Left renal pelvis (tissue), 4 donors: ENCODE results near the gene METTL24. TPM values are rescaled to one million over a fixed set of nuclear protein-coding genes. Genes with fewer than 3 reads are reported as not detected.

Source experiments
- DNase-seq, 4 donors: peaks; one replicate each; pipeline ENCODE4 v3.0.0-alpha.2; 2013; ENCODE audit warnings: low read depth in 4 of 4, low spot score in 3 of 4
- polyA plus RNA-seq, 4 donors: library from polyadenylated mRNA; unstranded; fragments of 120-200 nt; gene quantifications; one replicate each; pipeline ENCODE4 v1.2.1, GENCODE V29; 2013; ENCODE audit not compliant: insufficient read length in 4 of 4

Gene METTL24
- polyA plus RNA-seq, 4 donors = 12.5 to 27.1 (median 14.7) TPM

DNA sequence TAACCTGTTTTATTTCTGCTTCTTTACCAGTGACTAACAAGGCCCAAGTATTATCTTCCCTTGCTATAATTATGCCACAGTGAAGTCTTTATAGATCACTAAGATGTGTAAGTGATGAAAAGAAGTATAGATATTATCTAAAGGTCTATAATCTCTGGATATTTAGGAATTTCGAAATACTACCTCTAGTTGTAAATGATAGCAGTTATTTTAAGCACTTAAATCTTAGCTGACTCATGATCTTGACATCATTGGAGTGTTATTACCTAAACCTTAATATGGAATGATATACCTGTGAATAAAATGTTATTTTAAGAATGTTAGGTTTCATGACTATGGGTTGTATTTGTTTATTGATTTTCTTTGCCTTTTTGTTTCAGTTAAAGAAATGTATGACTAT is 146.4 kb downstream of the METTL24 start:
- DNase-seq = no peak

- no peak for DNase-seq
Measured at GRCh38 chr6:110207652-110208051, 150.5 kb downstream of the METTL24 start.

DNA sequence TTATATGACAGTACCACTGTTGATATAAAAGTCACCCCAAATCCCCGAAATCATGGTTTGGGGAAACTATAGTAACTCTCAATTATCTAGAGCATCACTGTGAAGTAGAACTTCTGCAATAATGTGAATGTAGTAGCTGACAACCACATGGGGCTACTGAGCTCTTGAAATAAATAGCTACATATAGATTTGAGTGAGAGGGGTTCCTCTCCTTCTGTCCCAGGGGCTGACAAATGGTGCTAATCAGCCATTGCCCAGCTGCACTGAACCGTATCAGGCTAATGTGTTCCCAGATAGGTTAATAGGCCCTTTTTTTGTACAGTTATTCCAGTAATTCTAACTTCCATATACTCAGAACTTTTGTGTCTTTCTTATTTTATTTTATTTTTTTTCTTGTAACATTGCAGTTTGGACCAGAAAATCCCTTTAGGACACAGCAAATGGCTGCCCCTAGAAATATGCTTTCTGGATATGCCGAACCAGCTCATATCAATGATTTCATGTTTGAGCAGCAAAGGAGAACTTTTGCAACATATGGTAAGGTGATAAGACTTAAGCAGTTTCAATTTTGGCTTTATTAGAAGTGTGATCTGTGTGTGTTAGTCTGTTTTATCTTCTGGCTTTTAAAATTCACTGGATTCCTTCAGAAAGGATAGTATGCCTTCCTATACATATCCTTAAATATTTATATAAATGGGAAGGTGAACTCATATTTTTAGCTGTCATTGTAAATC is 156.8 kb downstream of the METTL24 start:
- no peak for DNase-seq

- DNase-seq = no peak
Measured at GRCh38 chr6:110198561-110198960, 159.6 kb downstream of the METTL24 start.

GRCh38 chr6:110196874-110197273 is 161.3 kb downstream of the METTL24 start:
- no peak for DNase-seq

- no peak for DNase-seq
Measured at GRCh38 chr6:110195639-110196038, 162.5 kb downstream of the METTL24 start.

Other genes with a start within 250 kb of the METTL24 start
- 10 to 100 TPM; 45.9 to 69.0 (median 53.7) TPM for gene WASF1, start 178.7 kb downstream of the METTL24 start, polyA plus RNA-seq
- gene CDC40, start 177.9 kb downstream of the METTL24 start, polyA plus RNA-seq = 10 to 100 TPM; 30.4 to 37.0 (median 31.7) TPM
- gene DDO, start 57.2 kb upstream of the METTL24 start, polyA plus RNA-seq = 1 to 10 TPM in 1 of 4 donors, under 1 TPM in 3; 0.14 to 1.1 (median 0.77) TPM
- gene SLC22A16, start 118.3 kb upstream of the METTL24 start, polyA plus RNA-seq = 1 to 10 TPM in 1 of 4 donors, under 1 TPM in 3; 0.52 to 3.1 (median 0.60) TPM